Loucy (cell line): Measurements from ENCODE around the gene SPRED2.

Source experiments
- H2AFZ ChIP-seq: fragments of 200-600 bp; sonication (generic); 2 replicates; pipeline ENCODE4 v1.6.0; 2016; ENCODE audit warnings: antibody characterized with exemption, mild to moderate bottlenecking, low read length, moderate library complexity
- H3F3A ChIP-seq: fragments of 200-600 bp; 2 replicates; pipeline ENCODE4 v1.6.0; 2016; ENCODE audit warnings: antibody characterized with exemption, low read depth, mild to moderate bottlenecking
- H3K27me3 ChIP-seq: fragments of 200-600 bp; sonication (generic); 2 replicates; pipeline ENCODE4 v1.6.1; 2014; ENCODE audit warnings: low read length, mild to moderate bottlenecking; ENCODE audit not compliant: insufficient read depth, poor library complexity, severe bottlenecking
- H3K36me3 ChIP-seq: fragments of 200-600 bp; sonication (generic); 2 replicates; pipeline ENCODE4 v1.6.1; 2016; ENCODE audit warnings: low read length; ENCODE audit not compliant: insufficient read depth
- H3K4me1 ChIP-seq: fragments of 200-600 bp; sonication (generic); 2 replicates; pipeline ENCODE4 v1.5.1; 2014; ENCODE audit warnings: low read length, mild to moderate bottlenecking; ENCODE audit not compliant: insufficient read depth, poor library complexity, severe bottlenecking
- H3K4me2 ChIP-seq: fragments of 200-600 bp; sonication (generic); 2 replicates; pipeline ENCODE4 v1.6.0; 2014; ENCODE audit warnings: antibody characterized with exemption, low read length, low read depth, mild to moderate bottlenecking; ENCODE audit not compliant: poor library complexity, severe bottlenecking
- H3K4me3 ChIP-seq: fragments of 200-600 bp; sonication (generic); 2 replicates; pipeline ENCODE4 v1.5.1; 2014; ENCODE audit warnings: low read length, mild to moderate bottlenecking, mixed read lengths; ENCODE audit not compliant: poor library complexity, severe bottlenecking
- H3K79me2 ChIP-seq: fragments of 200-600 bp; sonication (generic); 2 replicates; pipeline ENCODE4 v1.6.1; 2014; ENCODE audit warnings: low read length; ENCODE audit not compliant: insufficient read depth
- H3K9ac ChIP-seq: fragments of 200-600 bp; sonication (generic); 2 replicates; pipeline ENCODE4 v1.6.0; 2014; ENCODE audit warnings: mild to moderate bottlenecking, low read depth, low read length, moderate library complexity; ENCODE audit not compliant: poor library complexity, severe bottlenecking
- H3K9me2 ChIP-seq: fragments of 200-600 bp; sonication (generic); replicated peaks from 2 replicates; pipeline ENCODE4 v1.6.1; 2016; ENCODE audit warnings: low read depth, low read length, mixed read lengths
- H3K9me3 ChIP-seq: fragments of 200-600 bp; sonication (generic); 2 replicates; pipeline ENCODE4 v1.6.1; 2014; ENCODE audit warnings: mild to moderate bottlenecking, antibody characterized with exemption, low read length, low read depth; ENCODE audit not compliant: insufficient read depth
- H4K20me1 ChIP-seq: fragments of 200-600 bp; sonication (generic); 2 replicates; pipeline ENCODE4 v1.6.0; 2014; ENCODE audit warnings: antibody characterized with exemption, low read length, mild to moderate bottlenecking; ENCODE audit not compliant: insufficient read depth, poor library complexity, severe bottlenecking
- CTCF ChIP-seq: fragments of 200-600 bp; sonication (generic); conservative IDR thresholded peaks from 2 replicates; pipeline ENCODE4 v1.5.1; 2014; ENCODE audit warnings: mild to moderate bottlenecking, antibody characterized with exemption, low read length
- EZH2phosphoT487 ChIP-seq: fragments of 200-600 bp; IDR thresholded peaks from 2 replicates; pipeline ENCODE4 v1.6.1; 2018; ENCODE audit warnings: antibody characterized with exemption, mild to moderate bottlenecking, moderate library complexity, borderline replicate concordance

The SPRED2 gene

DNA sequence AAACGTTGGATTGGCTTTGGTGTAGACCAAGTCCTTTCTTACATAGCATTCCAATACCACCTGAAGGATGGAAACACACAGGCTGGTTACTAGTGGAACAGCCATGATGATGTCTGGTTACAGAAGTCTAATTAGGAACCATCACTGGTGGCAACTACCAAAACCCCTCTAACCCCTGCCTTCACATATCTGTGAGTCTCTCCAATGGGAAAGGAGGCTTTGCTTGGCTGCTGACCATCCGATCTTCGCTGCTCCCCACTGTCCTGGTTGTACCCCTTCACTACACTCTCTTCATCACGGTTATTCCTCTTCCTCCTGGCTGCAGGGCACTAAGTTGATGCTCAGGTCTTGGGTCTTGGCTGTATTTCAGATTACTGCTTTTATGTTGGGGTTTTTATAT lies 97.7 kb downstream of the SPRED2 start:
- Histone ChIP-seq H3K4me1 (no peaks in the 10 kb centered on the region), H3K4me2 (no peak overlapping the region), H3K27me3 (no peaks in the 10 kb centered on the region), H3K9me2 (no peaks in the 10 kb centered on the region), H3F3A (no peaks in the 10 kb centered on the region), H2AFZ (no peak overlapping the region), H3K9me3 (no peaks in the 10 kb centered on the region), H4K20me1 (no peaks in the 10 kb centered on the region), H3K36me3 (0 out of 2 replicates have a peak, but pooled peaks cover 4% of the 10 kb centered on the region), H3K79me2 (no peaks in the 10 kb centered on the region), H3K4me3 (no peak overlapping the region), H3K9ac (no peak overlapping the region)
- TF ChIP-seq CTCF, result no peak
- TF ChIP-seq EZH2phosphoT487, result no peak

DNA sequence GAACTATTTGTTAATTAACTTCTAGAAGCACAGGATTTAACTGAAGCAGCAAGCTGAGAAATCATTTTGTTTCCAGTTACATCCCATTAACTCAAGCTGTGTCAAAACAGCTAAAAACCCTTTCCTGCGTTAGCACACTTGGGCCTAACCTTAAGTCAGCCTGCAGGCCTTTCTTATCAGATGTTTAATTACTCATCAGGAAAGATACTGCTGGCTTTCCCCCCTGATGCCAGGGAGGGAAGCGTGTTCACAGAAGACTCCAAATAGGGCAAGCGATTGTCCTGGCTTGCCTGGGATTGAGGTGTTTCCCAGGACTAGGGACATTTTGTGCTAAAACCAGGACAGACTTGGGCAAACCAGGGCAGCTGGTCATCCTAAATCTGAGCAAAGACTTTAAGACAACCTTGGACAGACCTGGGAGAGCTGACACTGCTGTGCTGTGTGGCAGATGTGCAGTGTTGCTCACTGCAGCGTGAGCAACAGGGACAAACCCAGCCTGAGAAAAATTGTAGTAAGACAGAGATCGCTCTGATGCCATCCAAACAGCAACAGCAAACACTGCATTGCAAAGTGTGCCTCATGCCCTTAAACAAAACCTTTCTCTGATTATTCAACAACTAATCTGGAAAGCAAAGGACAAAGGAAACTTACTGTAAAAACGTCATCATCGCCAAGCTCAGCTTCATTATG lies 100.9 kb downstream of the SPRED2 start:
- H3K9ac ChIP-seq, result no peak overlapping the region
- TF ChIP-seq EZH2phosphoT487 (no peak), CTCF (no peak)
- H3K9me3 ChIP-seq, result no peaks in the 10 kb centered on the region
- H3K79me2 ChIP-seq, result no peaks in the 10 kb centered on the region
- H3K27me3 ChIP-seq, result no peaks in the 10 kb centered on the region
- H2AFZ ChIP-seq, result no peak overlapping the region
- H3K4me1 ChIP-seq, result no peaks in the 10 kb centered on the region
- H3K36me3 ChIP-seq, result 0 out of 2 replicates have a peak, but pooled peaks cover 4% of the 10 kb centered on the region
- no peaks in the 10 kb centered on the region for H4K20me1 ChIP-seq
- no peak overlapping the region for H3K4me3 ChIP-seq
- H3F3A ChIP-seq, result no peaks in the 10 kb centered on the region
- no peak overlapping the region for H3K4me2 ChIP-seq
- H3K9me2 ChIP-seq, result no peaks in the 10 kb centered on the region

DNA sequence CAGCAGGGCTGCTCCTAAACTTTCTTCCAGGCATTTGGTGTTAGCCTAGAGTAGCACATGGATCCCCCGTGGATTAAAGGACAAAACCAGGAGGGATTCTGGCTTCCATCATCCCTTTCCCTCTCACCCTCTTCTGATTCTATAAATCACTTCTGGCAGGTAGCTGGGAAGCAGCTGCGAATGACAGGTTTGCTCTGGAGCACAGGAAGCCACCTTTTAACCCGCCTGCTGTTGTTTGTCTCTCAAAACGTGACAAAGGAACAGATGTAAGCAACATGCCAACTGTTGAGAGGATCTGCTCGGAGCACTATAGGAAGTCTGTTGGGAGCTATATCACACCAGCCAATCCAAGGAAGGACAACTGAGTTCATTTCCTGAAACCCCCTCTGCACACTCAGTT lies 102.9 kb downstream of the SPRED2 start:
- no peaks in the 10 kb centered on the region for H3K79me2 ChIP-seq
- H3K9ac ChIP-seq, result no peak overlapping the region
- no peaks in the 10 kb centered on the region for H3K4me1 ChIP-seq
- no peak overlapping the region for H3K4me3 ChIP-seq
- H3K27me3 ChIP-seq, result no peaks in the 10 kb centered on the region
- no peak overlapping the region for H2AFZ ChIP-seq
- no peaks in the 10 kb centered on the region for H3K9me2 ChIP-seq
- TF ChIP-seq CTCF (no peak), EZH2phosphoT487 (no peak)
- no peaks in the 10 kb centered on the region for H3F3A ChIP-seq
- no peaks in the 10 kb centered on the region for H4K20me1 ChIP-seq
- no peak overlapping the region for H3K4me2 ChIP-seq
- no peaks in the 10 kb centered on the region for H3K9me3 ChIP-seq
- 0 out of 2 replicates have a peak, but pooled peaks cover 4% of the 10 kb centered on the region for H3K36me3 ChIP-seq
